Caco-2 (cell line): Measurements from ENCODE around the gene RPL26. TPM values are rescaled to one million over a fixed set of nuclear protein-coding genes. Genes with fewer than 3 reads are reported as not detected.
A peak's percentile ranks its signal among the peaks of the same experiment; 100 is the strongest.

Source experiments
- Bru-seq: library from RNA; stranded (reverse); fragments of 400-500 nt; gene quantifications from one replicate; lab custom pipeline; 2021; lab: Mats Ljungman, UMichigan
- BruChase-seq, 2 experiments: library from RNA; stranded (reverse); fragments of 400-500 nt; gene quantifications; one replicate each; lab custom pipeline; 2021; lab: Mats Ljungman, UMichigan
- BruUV-seq: library from RNA; stranded (reverse); fragments of 400-500 nt; replicated peaks from 2 replicates; lab custom pipeline; 2021; lab: Mats Ljungman, UMichigan
- CTCF ChIA-PET: fragments of 300-600 bp; sonication (Branson Sonifier 250); formaldehyde crosslinking; loops from one replicate; lab custom pipeline; 2022; ENCODE audit warnings: antibody characterized with exemption; lab: Charles Lee
- POLR2A ChIA-PET: fragments of 300-600 bp; sonication (Branson Sonifier 250); formaldehyde crosslinking; loops from one replicate; lab custom pipeline; 2022; ENCODE audit warnings: antibody characterized with exemption; lab: Charles Lee
- DNase-seq, 2 experiments: peaks; one replicate each; pipeline versions ENCODE4 v3.0.0 to v3.0.0-alpha.2; 2020 to 2022
- H3K27me3 ChIP-seq: replicated peaks from 2 replicates; pipeline ENCODE4 v1.6.0; 2011; ENCODE audit warnings: low read length; ENCODE audit not compliant: control insufficient read depth, insufficient read depth
- H3K36me3 ChIP-seq: 2 replicates; pipeline ENCODE4 v1.5.1; 2011; ENCODE audit warnings: low read length; ENCODE audit not compliant: control insufficient read depth, insufficient read depth
- H3K4me1 ChIP-seq: fragments of 250-450 bp; sonication (Bioruptor Pico); 2 replicates; pipeline ENCODE4 v1.5.1; 2020; ENCODE audit warnings: mild to moderate bottlenecking
- H3K4me3 ChIP-seq: 2 replicates; pipeline ENCODE4 v1.5.1; 2011; ENCODE audit warnings: low read depth, mild to moderate bottlenecking, control low read depth, low read length
- H3K9me3 ChIP-seq: fragments of 250-450 bp; sonication (Bioruptor Pico); 2 replicates; pipeline ENCODE4 v1.5.1; 2020; ENCODE audit warnings: mild to moderate bottlenecking, moderate library complexity
- H3K27ac Mint-ChIP-seq: one replicate; pipeline ENCODE4 v1.8.0; 2022; ENCODE audit warnings: mixed read lengths; ENCODE audit not compliant: unreplicated experiment
- H3K27me3 Mint-ChIP-seq: one replicate; pipeline ENCODE4 v1.8.0; 2022; ENCODE audit warnings: mixed read lengths; ENCODE audit not compliant: insufficient read depth, unreplicated experiment
- H3K36me3 Mint-ChIP-seq: one replicate; pipeline ENCODE4 v1.8.0; 2022; ENCODE audit warnings: mild to moderate bottlenecking, mixed read lengths; ENCODE audit not compliant: insufficient read depth, unreplicated experiment
- H3K4me1 Mint-ChIP-seq: one replicate; pipeline ENCODE4 v1.8.0; 2022; ENCODE audit warnings: low read depth, mixed read lengths; ENCODE audit not compliant: unreplicated experiment
- H3K4me3 Mint-ChIP-seq: one replicate; pipeline ENCODE4 v1.8.0; 2022; ENCODE audit warnings: mild to moderate bottlenecking, moderate library complexity, mixed read lengths; ENCODE audit not compliant: unreplicated experiment
- H3K9me3 Mint-ChIP-seq: one replicate; pipeline ENCODE4 v1.8.0; 2022; ENCODE audit warnings: mixed read lengths; ENCODE audit not compliant: unreplicated experiment
- CTCF ChIP-seq, 2 experiments: fragments of 200-600 bp in 1 of 2; IDR thresholded peaks; 1 replicate in 1 of 2; 2 replicates in 1 of 2; pipeline versions ENCODE4 v1.5.1 to v1.8.0; 2011 to 2022; ENCODE audit warnings: antibody characterized with exemption in 1 of 2, control low read depth in 1 of 2, inconsistent platforms in 1 of 2, low read depth in 1 of 2, low read length in 1 of 2, mild to moderate bottlenecking in 1 of 2, moderate library complexity in 1 of 2; ENCODE audit not compliant: insufficient read depth in 1 of 2, severe bottlenecking in 1 of 2, unreplicated experiment in 1 of 2
- intact Hi-C: fragments of 100-400 bp; cut with micrococcal nuclease; formaldehyde crosslinking; loops from one replicate; pipeline ENCODE4 v1.10.0; 2022; ENCODE audit not compliant: unreplicated experiment
- long read RNA-seq: library from polyadenylated mRNA; stranded (forward); transcript quantifications from one replicate; pipeline ENCODE4 v2.0.0, GENCODE V29; 2022
- total RNA-seq: library from RNA; stranded (reverse); gene quantifications from 2 replicates; pipeline ENCODE4 v1.2.3, GENCODE V29; 2022

RPL26 gene
- total RNA-seq (998 and 999 TPM in 2 replicates), Bru-seq, nascent RNA (percentile 100 among the genes with signal in this experiment), BruChase-seq, experiment 1, labeled RNA remaining after a 2-hour chase (percentile 99 among the genes with signal in this experiment), BruChase-seq, experiment 2, labeled RNA remaining after a 6-hour chase (percentile 100 among the genes with signal in this experiment)
- long read RNA-seq, transcript RPL26-209 (4 exons, 870 nt) = minor isoform, 20 of 294 reads
- long read RNA-seq, transcript RPL26-206 (4 exons, 763 nt) = minor isoform, 9 of 294 reads
- long read RNA-seq, transcript RPL26-214 (4 exons, 528 nt) = major isoform, 239 of 294 reads
- long read RNA-seq, partial matches to known transcripts = 17 of 294 reads
- long read RNA-seq, other reads (novel, unspliced or antisense) = 8 of 294 reads

GRCh38 chr17:8383143-8383822, at the start of gene RPL26:
TSS of gene RPL26 (minus strand) at chr17:8383193. CDS start at chr17:8382310, 883 bp downstream.
- H3K4me1 ChIP-seq = peaks cover 12% of the 10 kb centered on the region
- no TSS peak for BruUV-seq
- Mint-ChIP-seq H3K4me1 (no peaks in the 10 kb centered on the region), H3K36me3 (peaks cover 48% of the 10 kb centered on the region), H3K4me3 (peak within 1 kb of the TSS; percentile 91), H3K27ac (peak within 1 kb of the TSS; percentile 97), H3K9me3 (no peaks in the 10 kb centered on the region), H3K27me3 (no peaks in the 10 kb centered on the region)
- peak; percentile 90 to 94 for DNase-seq
- intact Hi-C loops = no loop called here
- CTCF ChIA-PET = interaction anchor here (0.6 to 1.2 kb wide), 12 partner anchors 8 to 403 kb away, joined by 3 to 13 read pairs (median 4); partner anchors contain the start of genes NDEL1, RNF222 and SLC25A35
- H3K36me3 ChIP-seq = no peaks in the 10 kb centered on the region; the same call in 1 of the 2 replicates
- H3K4me3 ChIP-seq = peak within 1 kb of the TSS; percentile 74
- TF ChIP-seq CTCF (IDR thresholded peaks at IDR 0.05; ENCODE audit: insufficient read depth in 1 of 2, low read depth in 1 of 2, low read length in 1 of 2, severe bottlenecking in 1 of 2, unreplicated experiment in 1 of 2) = peak; percentile 72 to 87
- no peaks in the 10 kb centered on the region for H3K9me3 ChIP-seq
- H3K27me3 ChIP-seq = no peaks in the 10 kb centered on the region
- POLR2A ChIA-PET = interaction anchor here (0.7 to 1.2 kb wide), 8 partner anchors 13 to 248 kb away, joined by 3 to 6 read pairs (median 3); partner anchors contain the start of genes MYH10, NDEL1 and RANGRF

- Histone ChIP-seq H3K9me3 (no peaks in the 10 kb centered on the region), H3K4me1 (no peaks in the 10 kb centered on the region), H3K36me3 (no peaks in the 10 kb centered on the region), H3K27me3 (no peaks in the 10 kb centered on the region), H3K4me3 (no peak overlapping the region)
- BruUV-seq = no TSS peak
- no peak for TF ChIP-seq CTCF (IDR thresholded peaks at IDR 0.05; ENCODE audit: insufficient read depth in 1 of 2, low read depth in 1 of 2, low read length in 1 of 2, severe bottlenecking in 1 of 2, unreplicated experiment in 1 of 2)
- intact Hi-C loops = no loop called here
- no peaks in the 10 kb centered on the region for H3K4me1 Mint-ChIP-seq
- H3K36me3 Mint-ChIP-seq = no peaks in the 10 kb centered on the region
- no peak overlapping the region for H3K27ac Mint-ChIP-seq
- H3K9me3 Mint-ChIP-seq = no peaks in the 10 kb centered on the region
- ChIA-PET POLR2A (no interaction called here), CTCF (no interaction called here)
- H3K4me3 Mint-ChIP-seq = no peak overlapping the region
- H3K27me3 Mint-ChIP-seq = no peaks in the 10 kb centered on the region
- DNase-seq = no peak
Observed at GRCh38 chr17:8430966-8431365, 48.0 kb upstream of the RPL26 start.

- Mint-ChIP-seq H3K27ac (no peak overlapping the region), H3K4me3 (no peak overlapping the region), H3K36me3 (no peaks in the 10 kb centered on the region), H3K4me1 (no peaks in the 10 kb centered on the region), H3K27me3 (peaks cover 3% of the 10 kb centered on the region), H3K9me3 (no peaks in the 10 kb centered on the region)
- no TSS peak for BruUV-seq
- intact Hi-C loops = no loop called here
- DNase-seq = no peak
- H3K36me3 ChIP-seq = no peaks in the 10 kb centered on the region
- POLR2A ChIA-PET = no interaction called here
- H3K4me1 ChIP-seq = no peaks in the 10 kb centered on the region
- H3K4me3 ChIP-seq = no peak overlapping the region
- CTCF ChIA-PET = no interaction called here
- H3K27me3 ChIP-seq = no peaks in the 10 kb centered on the region
- TF ChIP-seq CTCF (IDR thresholded peaks at IDR 0.05; ENCODE audit: insufficient read depth in 1 of 2, low read depth in 1 of 2, low read length in 1 of 2, severe bottlenecking in 1 of 2, unreplicated experiment in 1 of 2) = no peak
- H3K9me3 ChIP-seq = no peaks in the 10 kb centered on the region
Observed at GRCh38 chr17:8426802-8427201, 43.8 kb upstream of the RPL26 start.
